ENCODE measurements around the gene TTC21B. TPM values are rescaled to one million over a fixed set of nuclear protein-coding genes. Genes with fewer than 3 reads are reported as not detected.

The TTC21B gene
- total RNA-seq, 2 experiments from 2014 or later: 22.6 TPM

- H3K4me3 Mint-ChIP-seq: no peak overlapping the region
- H3K36me3 Mint-ChIP-seq (ENCODE audit: low read depth): no peaks in the 10 kb centered on the region
- H3K27me3 Mint-ChIP-seq (ENCODE audit: low read depth): no peaks in the 10 kb centered on the region
- no peak for DNase-seq
- intact Hi-C loops (cut with micrococcal nuclease): no loop called here
- no peaks in the 10 kb centered on the region for H3K4me1 Mint-ChIP-seq (ENCODE audit: low read depth)
- H3K27ac Mint-ChIP-seq: no peak overlapping the region
- peaks cover 16% of the 10 kb centered on the region for H3K9me3 Mint-ChIP-seq
- CTCF ChIA-PET: interaction anchor here (0.7 to 1.0 kb wide), 2 partner anchors 27 to 177 kb away, joined by 3 read pairs; no protein-coding TSS in a partner anchor
These were observed 106.6 kb downstream of the TTC21B start for GRCh38 chr2:165847001-165847400.

- CTCF ChIA-PET: interaction anchor here (0.9 to 1.0 kb wide), 2 partner anchors 22 to 28 kb away, joined by 3 read pairs; no protein-coding TSS in a partner anchor
- Mint-ChIP-seq H3K4me3 (no peak overlapping the region), H3K27me3 (ENCODE audit: low read depth) (no peaks in the 10 kb centered on the region), H3K36me3 (ENCODE audit: low read depth) (no peaks in the 10 kb centered on the region), H3K27ac (no peak overlapping the region), H3K4me1 (ENCODE audit: low read depth) (no peaks in the 10 kb centered on the region), H3K9me3 (peaks cover 13% of the 10 kb centered on the region)
- DNase-seq: no peak
- intact Hi-C loops (cut with micrococcal nuclease): no loop called here
These were observed 107.5 kb downstream of the TTC21B start for GRCh38 chr2:165846056-165846455.

- Mint-ChIP-seq H3K27ac (no peak overlapping the region), H3K36me3 (ENCODE audit: low read depth) (peaks cover 1% of the 10 kb centered on the region), H3K9me3 (peaks cover 1% of the 10 kb centered on the region), H3K4me3 (no peak overlapping the region), H3K4me1 (ENCODE audit: low read depth) (no peaks in the 10 kb centered on the region), H3K27me3 (ENCODE audit: low read depth) (no peaks in the 10 kb centered on the region)
- CTCF ChIA-PET: no interaction called here
- intact Hi-C loops (cut with micrococcal nuclease): no loop called here
- DNase-seq: no peak
These were observed 109.4 kb downstream of the TTC21B start for GRCh38 chr2:165844216-165844615.

- H3K27ac Mint-ChIP-seq: no peak overlapping the region
- peaks cover 1% of the 10 kb centered on the region for H3K36me3 Mint-ChIP-seq (ENCODE audit: low read depth)
- DNase-seq: no peak
- H3K9me3 Mint-ChIP-seq: no peaks in the 10 kb centered on the region
- no peak overlapping the region for H3K4me3 Mint-ChIP-seq
- CTCF ChIA-PET: no interaction called here
- intact Hi-C loops (cut with micrococcal nuclease): no loop called here
- H3K27me3 Mint-ChIP-seq (ENCODE audit: low read depth): no peaks in the 10 kb centered on the region
- no peaks in the 10 kb centered on the region for H3K4me1 Mint-ChIP-seq (ENCODE audit: low read depth)
These were observed 110.2 kb downstream of the TTC21B start for GRCh38 chr2:165843351-165843750.

GRCh38 chr2:165840333-165840958 is 113.1 kb downstream of the TTC21B start:
- no peaks in the 10 kb centered on the region for H3K9me3 Mint-ChIP-seq
- intact Hi-C loops (cut with micrococcal nuclease): no loop called here
- no peak for DNase-seq
- H3K4me1 Mint-ChIP-seq (ENCODE audit: low read depth): no peaks in the 10 kb centered on the region
- H3K27ac Mint-ChIP-seq: no peak overlapping the region
- CTCF ChIA-PET: no interaction called here
- peaks cover 1% of the 10 kb centered on the region for H3K36me3 Mint-ChIP-seq (ENCODE audit: low read depth)
- no peak overlapping the region for H3K4me3 Mint-ChIP-seq
- no peaks in the 10 kb centered on the region for H3K27me3 Mint-ChIP-seq (ENCODE audit: low read depth)

- no peak for DNase-seq
- Mint-ChIP-seq H3K27ac (no peak overlapping the region), H3K4me3 (no peak overlapping the region), H3K4me1 (ENCODE audit: low read depth) (no peaks in the 10 kb centered on the region), H3K9me3 (no peaks in the 10 kb centered on the region), H3K36me3 (ENCODE audit: low read depth) (peaks cover 1% of the 10 kb centered on the region), H3K27me3 (ENCODE audit: low read depth) (no peaks in the 10 kb centered on the region)
- CTCF ChIA-PET: no interaction called here
- intact Hi-C loops (cut with micrococcal nuclease): no loop called here
These were observed 114.0 kb downstream of the TTC21B start for GRCh38 chr2:165839610-165840009.

- Mint-ChIP-seq H3K9me3 (no peaks in the 10 kb centered on the region), H3K36me3 (ENCODE audit: low read depth) (peaks cover 3% of the 10 kb centered on the region), H3K4me3 (no peak overlapping the region), H3K4me1 (ENCODE audit: low read depth) (no peaks in the 10 kb centered on the region), H3K27me3 (ENCODE audit: low read depth) (no peaks in the 10 kb centered on the region), H3K27ac (no peak overlapping the region)
- no peak for DNase-seq
- CTCF ChIA-PET: no interaction called here
- intact Hi-C loops (cut with micrococcal nuclease): no loop called here
These were observed 116.5 kb downstream of the TTC21B start for GRCh38 chr2:165837122-165837521.

- CTCF ChIA-PET: no interaction called here
- intact Hi-C loops (cut with micrococcal nuclease): no loop called here
These were observed 118.2 kb downstream of the TTC21B start for GRCh38 chr2:165835363-165835762.

GRCh38 chr2:165833156-165833555 is 120.4 kb downstream of the TTC21B start:
- Mint-ChIP-seq H3K27me3 (ENCODE audit: low read depth) (no peaks in the 10 kb centered on the region), H3K27ac (no peak overlapping the region), H3K4me3 (no peak overlapping the region), H3K36me3 (ENCODE audit: low read depth) (peaks cover 2% of the 10 kb centered on the region), H3K9me3 (no peaks in the 10 kb centered on the region), H3K4me1 (ENCODE audit: low read depth) (no peaks in the 10 kb centered on the region)
- no peak for DNase-seq
- intact Hi-C loops (cut with micrococcal nuclease): no loop called here
- CTCF ChIA-PET: no interaction called here

More at GRCh38 chr2:165835363-165835762, 118.2 kb downstream of the TTC21B start:
- Mint-ChIP-seq H3K36me3 (ENCODE audit: low read depth) (peaks cover 3% of the 10 kb centered on the region), H3K4me3 (no peak overlapping the region), H3K27ac (no peak overlapping the region), H3K4me1 (ENCODE audit: low read depth) (no peaks in the 10 kb centered on the region), H3K9me3 (no peaks in the 10 kb centered on the region), H3K27me3 (ENCODE audit: low read depth) (no peaks in the 10 kb centered on the region)
- no peak for DNase-seq

- CTCF ChIA-PET: no interaction called here
- no peak for DNase-seq
- Mint-ChIP-seq H3K27ac (no peak overlapping the region), H3K36me3 (ENCODE audit: low read depth) (peaks cover 2% of the 10 kb centered on the region), H3K27me3 (ENCODE audit: low read depth) (peaks cover under 1% of the 10 kb centered on the region), H3K4me3 (no peak overlapping the region), H3K4me1 (ENCODE audit: low read depth) (no peaks in the 10 kb centered on the region), H3K9me3 (no peaks in the 10 kb centered on the region)
- intact Hi-C loops (cut with micrococcal nuclease): no loop called here
These were observed 125.7 kb downstream of the TTC21B start for GRCh38 chr2:165827921-165828276.

- Mint-ChIP-seq H3K27ac (no peak overlapping the region), H3K9me3 (no peaks in the 10 kb centered on the region)
- intact Hi-C loops (cut with micrococcal nuclease): no loop called here
These were observed 126.3 kb downstream of the TTC21B start for GRCh38 chr2:165827016-165827920.

GRCh38 chr2:165825041-165825440 is 128.5 kb downstream of the TTC21B start:
- CTCF ChIA-PET: no interaction called here
- DNase-seq: no peak
- Mint-ChIP-seq H3K27me3 (ENCODE audit: low read depth) (peaks cover 5% of the 10 kb centered on the region), H3K4me1 (ENCODE audit: low read depth) (no peaks in the 10 kb centered on the region), H3K36me3 (ENCODE audit: low read depth) (no peaks in the 10 kb centered on the region), H3K4me3 (no peak overlapping the region), H3K9me3 (no peaks in the 10 kb centered on the region), H3K27ac (no peak overlapping the region)
- intact Hi-C loops (cut with micrococcal nuclease): no loop called here

More at GRCh38 chr2:165827016-165827920, 126.3 kb downstream of the TTC21B start:
- no peaks in the 10 kb centered on the region for H3K4me1 Mint-ChIP-seq (ENCODE audit: low read depth)
- H3K36me3 Mint-ChIP-seq (ENCODE audit: low read depth): peaks cover 2% of the 10 kb centered on the region
- no peak overlapping the region for H3K4me3 Mint-ChIP-seq
- CTCF ChIA-PET: no interaction called here
- DNase-seq: no peak
- peaks cover 3% of the 10 kb centered on the region for H3K27me3 Mint-ChIP-seq (ENCODE audit: low read depth)

Data from activated naive CD4-positive, alpha-beta T cell treated with anti-CD3 and anti-CD28 coated beads for 36 hours (primary cell).